Measurements from ENCODE around the gene DAPP1.

DAPP1 gene

GRCh38 chr4:99853999-99854398 lies 37.4 kb downstream of the DAPP1 start:
- no peak for TF ChIP-seq CTCF (conservative IDR thresholded peaks at IDR 0.05; ENCODE audit: control insufficient read depth, insufficient read depth, low read depth, low read length)
- H3K4me3 ChIP-seq (ENCODE audit: control insufficient read depth, low read depth, low read length), result no peak overlapping the region
- no peak for DNase-seq (ENCODE audit: low read depth)

GRCh38 chr4:99855678-99856077 lies 39.1 kb downstream of the DAPP1 start:
- TF ChIP-seq CTCF (conservative IDR thresholded peaks at IDR 0.05; ENCODE audit: control insufficient read depth, insufficient read depth, low read depth, low read length), result no peak
- H3K4me3 ChIP-seq (ENCODE audit: control insufficient read depth, low read depth, low read length), result no peak overlapping the region
- DNase-seq (ENCODE audit: low read depth), result no peak

- TF ChIP-seq CTCF (conservative IDR thresholded peaks at IDR 0.05; ENCODE audit: control insufficient read depth, insufficient read depth, low read depth, low read length), result no peak
- peak; percentile 71 for DNase-seq (ENCODE audit: low read depth)
- H3K4me3 ChIP-seq (ENCODE audit: control insufficient read depth, low read depth, low read length), result no peak overlapping the region
These were observed 39.5 kb downstream of the DAPP1 start for GRCh38 chr4:99856166-99856565.

- TF ChIP-seq CTCF (conservative IDR thresholded peaks at IDR 0.05; ENCODE audit: control insufficient read depth, insufficient read depth, low read depth, low read length), result no peak
- no peak for DNase-seq (ENCODE audit: low read depth)
- H3K4me3 ChIP-seq (ENCODE audit: control insufficient read depth, low read depth, low read length), result no peak overlapping the region
These were observed 40.7 kb downstream of the DAPP1 start for GRCh38 chr4:99857307-99857706.

- no peak for TF ChIP-seq CTCF (conservative IDR thresholded peaks at IDR 0.05; ENCODE audit: control insufficient read depth, insufficient read depth, low read depth, low read length)
- no peak overlapping the region for H3K4me3 ChIP-seq (ENCODE audit: control insufficient read depth, low read depth, low read length)
- no peak for DNase-seq (ENCODE audit: low read depth)
These were observed 43.0 kb downstream of the DAPP1 start for GRCh38 chr4:99859618-99860017.

GRCh38 chr4:99860521-99860920 lies 43.9 kb downstream of the DAPP1 start:
- no peak for TF ChIP-seq CTCF (conservative IDR thresholded peaks at IDR 0.05; ENCODE audit: control insufficient read depth, insufficient read depth, low read depth, low read length)
- DNase-seq (ENCODE audit: low read depth), result no peak
- no peak overlapping the region for H3K4me3 ChIP-seq (ENCODE audit: control insufficient read depth, low read depth, low read length)
